ENCODE data around the gene ABHD17B.

GRCh38 chr9:71909887-71910649 lies 925 bp downstream of the ABHD17B start:
- no peak for TF ChIP-seq CTCF (IDR thresholded peaks at IDR 0.05)
- TF ChIP-seq ZFX (IDR thresholded peaks at IDR 0.05; ENCODE audit: borderline replicate concordance): no peak

Measured in 22Rv1 (cell line).